Myocyte (in vitro differentiated cells): ENCODE results near the gene DAAM1. TPM values are rescaled to one million over a fixed set of nuclear protein-coding genes. Genes with fewer than 3 reads are reported as not detected.

Source experiments
- DNase-seq: peaks from one replicate; pipeline ENCODE4 v3.0.0-alpha.2; 2012; ENCODE audit warnings: low read depth
- total RNA-seq: library from RNA; depleted of rRNA; stranded (reverse); fragments of >200 nt; gene quantifications from 2 replicates; pipeline ENCODE4 v1.2.3, GENCODE V29; 2014

DAAM1 gene
- total RNA-seq, 1 donor from 2014 or later: 30.1 TPM

DNA sequence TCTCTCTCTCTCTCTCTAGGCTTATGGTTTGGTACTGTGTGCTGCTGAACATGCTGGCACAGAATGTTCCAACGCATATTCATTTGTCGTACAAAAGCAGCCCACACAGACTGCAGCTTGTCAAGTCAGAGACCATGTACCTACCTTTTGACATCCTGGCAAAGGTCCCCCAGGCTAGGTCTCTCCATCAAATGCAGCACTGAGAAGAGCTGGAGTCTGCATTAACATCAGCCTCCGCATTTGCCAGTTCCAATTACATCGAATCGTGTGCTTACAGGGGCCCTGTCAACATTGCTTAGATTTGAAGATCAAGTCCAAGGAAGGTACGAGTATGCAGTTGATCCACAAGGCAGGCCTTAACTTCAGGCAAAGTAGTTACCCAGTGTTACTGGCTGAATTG, 228.8 kb downstream of the DAAM1 start:
- DNase-seq: no peak

GRCh38 chr14:59419303-59419702, 230.8 kb downstream of the DAAM1 start:
- peak; percentile 22 for DNase-seq
